GM03348 (cell line): ENCODE results near the gene IVD.
A peak's percentile ranks its signal among the peaks of the same experiment; 100 is the strongest.

Experiments used
- DNase-seq: peaks from one replicate; pipeline ENCODE4 v3.0.0; 2012; ENCODE audit warnings: low spot score

The IVD gene

GRCh38 chr15:40415226-40415625 is 9.6 kb downstream of the IVD start:
- no peak for DNase-seq

- DNase-seq: no peak
Measured at GRCh38 chr15:40416056-40416455, 10.5 kb downstream of the IVD start.

GRCh38 chr15:40418126-40418525 is 12.5 kb downstream of the IVD start:
- DNase-seq: no peak

- no peak for DNase-seq
Measured at GRCh38 chr15:40420071-40420713, 14.6 kb downstream of the IVD start.

GRCh38 chr15:40420793-40421192 is 15.2 kb downstream of the IVD start:
- no peak for DNase-seq

- peak; percentile 91 for DNase-seq
Measured at GRCh38 chr15:40421246-40422157, 15.9 kb downstream of the IVD start.

GRCh38 chr15:40424483-40425115 is 19.0 kb downstream of the IVD start:
- DNase-seq: no peak

- DNase-seq: no peak
Measured at GRCh38 chr15:40425681-40426080, 20.1 kb downstream of the IVD start.

GRCh38 chr15:40427188-40427587 is 21.6 kb downstream of the IVD start:
- no peak for DNase-seq

GRCh38 chr15:40428185-40428584 is 22.6 kb downstream of the IVD start:
- DNase-seq: no peak

- DNase-seq: no peak
Measured at GRCh38 chr15:40429068-40429710, 23.6 kb downstream of the IVD start.

- DNase-seq: peak; percentile 84
Measured at GRCh38 chr15:40430271-40430805, 24.7 kb downstream of the IVD start.

GRCh38 chr15:40435023-40435709 is 29.6 kb downstream of the IVD start:
- no peak for DNase-seq

GRCh38 chr15:40435710-40436089 is 30.1 kb downstream of the IVD start:
- no peak for DNase-seq

GRCh38 chr15:40436116-40436891 is 30.7 kb downstream of the IVD start:
- DNase-seq: peak; percentile 57

GRCh38 chr15:40436892-40437751 is 31.5 kb downstream of the IVD start:
- DNase-seq: no peak

GRCh38 chr15:40437752-40438687 is 32.4 kb downstream of the IVD start:
- DNase-seq: no peak

GRCh38 chr15:40438712-40439111 is 33.1 kb downstream of the IVD start:
- no peak for DNase-seq
